AG04449 (cell line): ENCODE results near the gene ADORA3.

ENCODE experiments used
- CTCF ChIA-PET: fragments of 350-600 bp; formaldehyde crosslinking; extraction: SDS; loops from one replicate; lab custom pipeline; 2021; ENCODE audit warnings: antibody characterized with exemption; lab: Yijun Ruan, JAX
- POLR2A ChIA-PET: fragments of 400-600, 350-600 bp; formaldehyde crosslinking; extraction: SDS; loops from one replicate; lab custom pipeline; 2020; ENCODE audit warnings: antibody characterized with exemption, inconsistent platforms; lab: Yijun Ruan, JAX
- DNase-seq: peaks from one replicate; pipeline ENCODE4 v3.0.0-alpha.2; 2010; ENCODE audit warnings: low read depth, low spot score
- H3K4me3 ChIP-seq: 2 replicates; pipeline ENCODE4 v1.5.1; 2011; ENCODE audit warnings: low read depth, mild to moderate bottlenecking, control low read depth, low read length
- TF ChIP-seq, protein P1 (sequence below): IDR thresholded peaks from one replicate; pipeline ENCODE4 v1.5.1; 2011; ENCODE audit warnings: mild to moderate bottlenecking, moderate library complexity, low read length, control low read depth, inconsistent platforms; ENCODE audit not compliant: insufficient read depth; ENCODE audit errors: missing control alignments

Gene ADORA3

DNA sequence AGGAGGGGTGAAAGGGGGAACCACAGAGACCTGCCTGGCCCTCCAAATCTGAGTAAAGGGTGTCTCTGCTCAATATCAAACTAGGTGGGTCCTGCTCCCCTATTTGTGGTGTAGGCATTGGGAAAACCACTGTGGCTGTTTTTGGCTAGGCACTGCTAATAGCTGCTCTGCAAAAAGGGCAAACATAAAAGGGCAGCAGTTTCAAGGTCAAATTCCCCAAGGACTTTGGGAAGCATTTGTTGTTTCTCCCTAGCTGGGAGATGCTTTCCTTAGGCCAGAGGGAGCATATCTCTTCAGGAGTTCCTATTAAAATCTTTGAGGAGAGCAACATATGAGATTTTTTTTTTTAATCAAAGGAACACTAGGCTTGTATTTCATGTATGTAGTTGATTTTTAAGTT is 27.2 kb downstream of the ADORA3 start:
- TF ChIP-seq, protein P1, sequence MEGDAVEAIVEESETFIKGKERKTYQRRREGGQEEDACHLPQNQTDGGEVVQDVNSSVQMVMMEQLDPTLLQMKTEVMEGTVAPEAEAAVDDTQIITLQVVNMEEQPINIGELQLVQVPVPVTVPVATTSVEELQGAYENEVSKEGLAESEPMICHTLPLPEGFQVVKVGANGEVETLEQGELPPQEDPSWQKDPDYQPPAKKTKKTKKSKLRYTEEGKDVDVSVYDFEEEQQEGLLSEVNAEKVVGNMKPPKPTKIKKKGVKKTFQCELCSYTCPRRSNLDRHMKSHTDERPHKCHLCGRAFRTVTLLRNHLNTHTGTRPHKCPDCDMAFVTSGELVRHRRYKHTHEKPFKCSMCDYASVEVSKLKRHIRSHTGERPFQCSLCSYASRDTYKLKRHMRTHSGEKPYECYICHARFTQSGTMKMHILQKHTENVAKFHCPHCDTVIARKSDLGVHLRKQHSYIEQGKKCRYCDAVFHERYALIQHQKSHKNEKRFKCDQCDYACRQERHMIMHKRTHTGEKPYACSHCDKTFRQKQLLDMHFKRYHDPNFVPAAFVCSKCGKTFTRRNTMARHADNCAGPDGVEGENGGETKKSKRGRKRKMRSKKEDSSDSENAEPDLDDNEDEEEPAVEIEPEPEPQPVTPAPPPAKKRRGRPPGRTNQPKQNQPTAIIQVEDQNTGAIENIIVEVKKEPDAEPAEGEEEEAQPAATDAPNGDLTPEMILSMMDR, result no peak
- no peak overlapping the region for H3K4me3 ChIP-seq
- DNase-seq, result no peak
- POLR2A ChIA-PET, result no interaction called here
- CTCF ChIA-PET, result interaction anchor here (1.0 to 9.1 kb wide), 6 partner anchors 23 to 292 kb away, joined by 4 to 122 read pairs (median 6); no protein-coding TSS in a partner anchor

DNA sequence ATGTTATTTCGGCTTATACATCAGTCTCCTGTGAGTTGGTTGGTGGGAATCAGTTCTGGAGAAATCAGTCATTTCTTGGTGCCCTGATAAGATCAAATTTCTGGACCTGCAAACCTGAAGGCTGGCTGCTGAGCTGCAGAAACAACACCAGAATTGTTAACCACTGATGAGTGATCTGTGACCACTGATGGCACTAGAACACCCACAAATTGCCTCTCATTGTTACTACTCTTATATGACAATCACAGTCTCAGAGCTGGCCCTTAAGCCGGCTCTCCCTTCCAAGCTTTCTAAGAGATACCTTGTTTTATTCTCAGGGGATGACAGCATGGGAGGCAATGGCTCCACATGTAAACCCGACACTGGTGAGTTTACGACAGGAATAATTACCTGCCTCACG is 27.7 kb downstream of the ADORA3 start:
- no peak for DNase-seq
- H3K4me3 ChIP-seq, result no peak overlapping the region
- ChIA-PET POLR2A (no interaction called here), CTCF (interaction anchor here (1.3 to 9.1 kb wide), 5 partner anchors 22 to 293 kb away, joined by 4 to 122 read pairs (median 7); no protein-coding TSS in a partner anchor)
- TF ChIP-seq, protein P1, result no peak

DNA sequence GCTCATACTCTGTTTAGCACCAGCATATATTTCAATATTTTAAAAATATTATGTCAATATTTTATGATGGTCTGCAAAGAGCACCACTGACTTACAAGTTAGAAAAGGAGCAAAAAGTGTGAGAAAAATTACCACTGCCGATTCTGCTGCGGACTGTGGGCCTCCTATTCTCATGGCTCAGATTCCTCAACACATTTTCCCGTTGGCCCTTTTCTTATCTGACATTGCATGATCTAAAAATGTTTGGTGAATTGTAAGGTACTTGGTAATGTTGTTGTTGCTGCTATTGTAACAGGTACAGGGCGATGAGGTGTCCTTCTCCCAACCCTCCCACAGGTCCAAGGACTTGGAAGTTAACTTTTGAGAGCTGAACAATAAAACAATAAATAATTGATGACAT is 28.9 kb downstream of the ADORA3 start:
- CTCF ChIA-PET, result interaction anchor here (0.8 to 1.8 kb wide), 6 partner anchors 9 to 281 kb away, joined by 3 to 7 read pairs (median 4); no protein-coding TSS in a partner anchor
- POLR2A ChIA-PET, result interaction anchor here (0.7 kb wide), 1 partner anchor 11 kb away, joined by 3 read pairs; no protein-coding TSS in a partner anchor
- TF ChIP-seq, protein P1, result no peak
- DNase-seq, result no peak
- H3K4me3 ChIP-seq, result no peak overlapping the region

DNA sequence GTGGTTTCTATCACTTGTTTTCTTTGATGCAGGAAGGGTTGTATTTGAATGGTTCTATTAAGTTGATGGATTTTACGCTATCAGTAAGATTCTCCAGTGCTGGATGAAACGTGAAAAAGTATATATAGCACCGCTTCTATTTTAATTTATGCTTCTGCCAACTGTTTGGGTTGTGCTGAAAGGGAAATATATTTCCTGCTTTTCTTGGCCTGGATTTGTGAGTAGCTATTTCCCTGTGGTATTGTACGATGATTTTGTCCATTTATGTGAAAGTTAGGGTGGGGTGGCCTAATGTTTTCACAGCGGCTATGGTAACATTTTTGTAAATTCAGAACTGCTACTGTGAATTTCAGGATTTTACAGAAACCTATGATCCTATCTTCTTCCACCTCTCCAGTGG is 29.3 kb downstream of the ADORA3 start:
- CTCF ChIA-PET, result interaction anchor here (0.8 to 1.8 kb wide), 3 partner anchors 8 to 273 kb away, joined by 4 to 7 read pairs (median 5); no protein-coding TSS in a partner anchor
- POLR2A ChIA-PET, result interaction anchor here (0.7 kb wide), 1 partner anchor 10 kb away, joined by 3 read pairs; no protein-coding TSS in a partner anchor
- TF ChIP-seq, protein P1, result no peak

GRCh38 chr1:111471538-111471937 is 31.9 kb downstream of the ADORA3 start:
- H3K4me3 ChIP-seq, result no peak overlapping the region
- ChIA-PET POLR2A (no interaction called here), CTCF (interaction anchor here (0.9 to 2.0 kb wide), 2 partner anchors 10 to 21 kb away, joined by 4 to 12 read pairs; no protein-coding TSS in a partner anchor)
- DNase-seq, result no peak
- TF ChIP-seq, protein P1, result no peak

More for the DNA sequence above, 29.3 kb downstream of the ADORA3 start:
- H3K4me3 ChIP-seq, result no peak overlapping the region
- no peak for DNase-seq

- DNase-seq, result no peak
Observed at GRCh38 chr1:111471012-111471411, 32.4 kb downstream of the ADORA3 start.

More at GRCh38 chr1:111471012-111471411, 32.4 kb downstream of the ADORA3 start:
- TF ChIP-seq, protein P1, result no peak
- H3K4me3 ChIP-seq, result no peak overlapping the region
- POLR2A ChIA-PET, result no interaction called here
- CTCF ChIA-PET, result interaction anchor here (0.5 to 2.0 kb wide), 3 partner anchors 8 to 21 kb away, joined by 3 to 12 read pairs (median 4); no protein-coding TSS in a partner anchor
